Hematopoietic multipotent progenitor cell treated with erythropoietin and hydrocortisone succinate and interleukin-3 and kit ligand, for 6 days (in vitro differentiated cells): ENCODE results near the gene RAPGEF1.
"Not testable (repeated sequence)": the region's sequence is repeated elsewhere in the genome, so short reads cannot be mapped to it uniquely, and the experiment has no call there.

Experiments used
- DNase-seq: peaks from one replicate; pipeline ENCODE4 v3.0.0-alpha.2; 2015

The RAPGEF1 gene

GRCh38 chr9:131682261-131682660 is 57.6 kb downstream of the RAPGEF1 start:
- DNase-seq = no peak

GRCh38 chr9:131681826-131682225 is 58.0 kb downstream of the RAPGEF1 start:
- DNase-seq = not testable (repeated sequence)

- DNase-seq = not testable (repeated sequence)
Observed at GRCh38 chr9:131681108-131681507, 58.8 kb downstream of the RAPGEF1 start.

GRCh38 chr9:131679261-131680020 is 60.4 kb downstream of the RAPGEF1 start:
- DNase-seq = no peak

- peak; percentile 28 for DNase-seq
Observed at GRCh38 chr9:131678499-131679111, 61.3 kb downstream of the RAPGEF1 start.

- no peak for DNase-seq
Observed at GRCh38 chr9:131677444-131678180, 62.3 kb downstream of the RAPGEF1 start.

GRCh38 chr9:131677049-131677443 is 62.8 kb downstream of the RAPGEF1 start:
- DNase-seq = no peak

GRCh38 chr9:131676431-131676972 is 63.4 kb downstream of the RAPGEF1 start:
- no peak for DNase-seq

- DNase-seq = no peak
Observed at GRCh38 chr9:131675437-131676022, 64.3 kb downstream of the RAPGEF1 start.

GRCh38 chr9:131674425-131675421 is 65.2 kb downstream of the RAPGEF1 start:
- no peak for DNase-seq

- no peak for DNase-seq
Observed at GRCh38 chr9:131673531-131673930, 66.3 kb downstream of the RAPGEF1 start.

GRCh38 chr9:131673068-131673467 is 66.8 kb downstream of the RAPGEF1 start:
- no peak for DNase-seq

- no peak for DNase-seq
Observed at GRCh38 chr9:131672451-131672850, 67.4 kb downstream of the RAPGEF1 start.

- no peak for DNase-seq
Observed at GRCh38 chr9:131671133-131671520, 68.7 kb downstream of the RAPGEF1 start.

GRCh38 chr9:131670247-131671132 is 69.4 kb downstream of the RAPGEF1 start:
- no peak for DNase-seq

GRCh38 chr9:131669269-131670157 is 70.4 kb downstream of the RAPGEF1 start:
- no peak for DNase-seq

- DNase-seq = peak; percentile 60
Observed at GRCh38 chr9:131668439-131669268, 71.2 kb downstream of the RAPGEF1 start.

GRCh38 chr9:131668057-131668438 is 71.8 kb downstream of the RAPGEF1 start:
- DNase-seq = no peak

GRCh38 chr9:131667576-131667975 is 72.3 kb downstream of the RAPGEF1 start:
- no peak for DNase-seq
